H9 (cell line): ENCODE data around the gene CDK15. TPM values are rescaled to one million over a fixed set of nuclear protein-coding genes. Genes with fewer than 3 reads are reported as not detected.

Experiments
- DNase-seq: peaks from one replicate; pipeline ENCODE4 v3.0.0-alpha.2; 2017
- H2AFZ ChIP-seq: one replicate; pipeline ENCODE4 v1.6.1; 2013; ENCODE audit warnings: mild to moderate bottlenecking, low read length, control low read depth, moderate library complexity
- H2AK5ac ChIP-seq: 2 replicates; pipeline ENCODE4 v1.6.1; 2013; ENCODE audit warnings: low read length, control low read depth, mixed read lengths; ENCODE audit not compliant: insufficient read length
- H2BK120ac ChIP-seq: one replicate; pipeline ENCODE4 v1.6.1; 2013; ENCODE audit warnings: low read depth, mild to moderate bottlenecking, low read length, control low read depth, inconsistent platforms; ENCODE audit not compliant: poor library complexity, severe bottlenecking
- H2BK12ac ChIP-seq: 2 replicates; pipeline ENCODE4 v1.6.1; 2013; ENCODE audit warnings: low read length, control low read depth, mixed read lengths, low read depth; ENCODE audit not compliant: insufficient read length
- H2BK15ac ChIP-seq: 2 replicates; pipeline ENCODE4 v1.6.1; 2013; ENCODE audit warnings: low read depth, low read length, control low read depth
- H2BK20ac ChIP-seq: one replicate; pipeline ENCODE4 v1.6.1; 2013; ENCODE audit warnings: low read depth, mild to moderate bottlenecking, low read length, control low read depth, inconsistent platforms; ENCODE audit not compliant: poor library complexity, severe bottlenecking
- H2BK5ac ChIP-seq: 2 replicates; pipeline ENCODE4 v1.6.1; 2013; ENCODE audit warnings: low read length, control low read depth, mixed read lengths; ENCODE audit not compliant: insufficient read length
- H3K14ac ChIP-seq: 2 replicates; pipeline ENCODE4 v1.6.1; 2013; ENCODE audit warnings: low read length, control low read depth; ENCODE audit not compliant: insufficient read depth
- H3K18ac ChIP-seq: 2 replicates; pipeline ENCODE4 v1.6.1; 2013; ENCODE audit warnings: low read depth, mild to moderate bottlenecking, mixed read lengths, low read length, control low read depth; ENCODE audit not compliant: insufficient read length
- H3K23ac ChIP-seq: 2 replicates; pipeline ENCODE4 v1.6.1; 2013; ENCODE audit warnings: low read length, control low read depth, mixed read lengths, low read depth; ENCODE audit not compliant: insufficient read length
- H3K23me2 ChIP-seq: 2 replicates; pipeline ENCODE4 v1.6.1; 2013; ENCODE audit warnings: low read depth, mild to moderate bottlenecking, mixed read lengths, low read length, control low read depth; ENCODE audit not compliant: insufficient read length, poor library complexity, severe bottlenecking
- H3K27ac ChIP-seq: 2 replicates; pipeline ENCODE4 v1.5.1; 2013; ENCODE audit warnings: low read length, control low read depth, mixed read lengths, low read depth; ENCODE audit not compliant: insufficient read length
- H3K27me3 ChIP-seq: 2 replicates; pipeline ENCODE4 v1.6.1; 2013; ENCODE audit warnings: low read length, control low read depth, inconsistent platforms; ENCODE audit not compliant: insufficient read depth
- H3K4ac ChIP-seq: 2 replicates; pipeline ENCODE4 v1.6.1; 2013; ENCODE audit warnings: low read depth, mild to moderate bottlenecking, control low read depth, inconsistent platforms, low read length, moderate library complexity
- H3K4me1 ChIP-seq: 2 replicates; pipeline ENCODE4 v1.6.1; 2013; ENCODE audit warnings: low read length, control low read depth, inconsistent platforms; ENCODE audit not compliant: insufficient read depth
- H3K4me2 ChIP-seq: 2 replicates; pipeline ENCODE4 v1.6.1; 2013; ENCODE audit warnings: low read length, control low read depth, mixed read lengths; ENCODE audit not compliant: insufficient read length, insufficient read depth
- H3K56ac ChIP-seq: 2 replicates; pipeline ENCODE4 v1.6.1; 2013; ENCODE audit warnings: low read depth, mild to moderate bottlenecking, mixed read lengths, low read length, control low read depth; ENCODE audit not compliant: insufficient read length
- H3K79me1 ChIP-seq: 2 replicates; pipeline ENCODE4 v1.6.1; 2013; ENCODE audit warnings: low read depth, mild to moderate bottlenecking, moderate library complexity, low read length, control low read depth, inconsistent platforms; ENCODE audit not compliant: insufficient read depth, poor library complexity, severe bottlenecking
- H3K79me2 ChIP-seq: 2 replicates; pipeline ENCODE4 v1.6.1; 2013; ENCODE audit warnings: low read length, control low read depth, inconsistent platforms; ENCODE audit not compliant: insufficient read depth
- H3K9ac ChIP-seq: 2 replicates; pipeline ENCODE4 v1.6.1; 2013; ENCODE audit warnings: low read length, control low read depth, mixed read lengths; ENCODE audit not compliant: insufficient read length; ENCODE audit errors: extremely low read depth
- H3K9me3 ChIP-seq: one replicate; pipeline ENCODE4 v1.6.1; 2013; ENCODE audit warnings: low read depth, low read length, inconsistent platforms; ENCODE audit not compliant: control insufficient read depth
- H3T11ph ChIP-seq: one replicate; pipeline ENCODE4 v1.6.1; 2013; ENCODE audit warnings: mild to moderate bottlenecking, low read length, control low read depth, inconsistent platforms
- H4K20me1 ChIP-seq: one replicate; pipeline ENCODE4 v1.6.1; 2013; ENCODE audit not compliant: control insufficient read depth, insufficient read length, insufficient read depth
- H4K5ac ChIP-seq: 2 replicates; pipeline ENCODE4 v1.6.1; 2013; ENCODE audit warnings: low read depth, mild to moderate bottlenecking, mixed read lengths, low read length, control low read depth; ENCODE audit not compliant: insufficient read length
- H4K8ac ChIP-seq: replicated peaks from 2 replicates; pipeline ENCODE4 v1.6.1; 2013; ENCODE audit warnings: low read length, control low read depth, mixed read lengths, low read depth; ENCODE audit not compliant: insufficient read length
- H4K91ac ChIP-seq: 2 replicates; pipeline ENCODE4 v1.6.1; 2013; ENCODE audit warnings: low read depth, mild to moderate bottlenecking, moderate library complexity, mixed read lengths, low read length, control low read depth; ENCODE audit not compliant: insufficient read length
- H3K27ac Mint-ChIP-seq, 3 experiments: 2 replicates in 2 of 3; 3 replicates in 1 of 3; pipeline ENCODE4 v1.8.0; 2020 to 2021; ENCODE audit warnings: mixed read lengths in 3 of 3, mild to moderate bottlenecking in 1 of 3, moderate library complexity in 1 of 3
- H3K27me3 Mint-ChIP-seq: 2 replicates; pipeline ENCODE4 v1.8.0; 2021; ENCODE audit warnings: low read depth, mild to moderate bottlenecking, moderate library complexity, mixed read lengths
- H3K36me3 Mint-ChIP-seq, 3 experiments: 2 replicates in 2 of 3; 3 replicates in 1 of 3; pipeline ENCODE4 v1.8.0; 2020 to 2021; ENCODE audit warnings: low read depth in 3 of 3, mixed read lengths in 3 of 3; ENCODE audit not compliant: insufficient read depth in 1 of 3
- H3K4me1 Mint-ChIP-seq, 2 experiments: 2 replicates each; pipeline ENCODE4 v1.8.0; 2020; ENCODE audit warnings: mixed read lengths in 2 of 2
- H3K4me3 Mint-ChIP-seq, 2 experiments: 2 replicates in 1 of 2; 3 replicates in 1 of 2; pipeline ENCODE4 v1.8.0; 2020 to 2021; ENCODE audit warnings: mild to moderate bottlenecking in 2 of 2, mixed read lengths in 2 of 2, moderate library complexity in 1 of 2
- H3K9me3 Mint-ChIP-seq, 2 experiments: 2 replicates in 1 of 2; 3 replicates in 1 of 2; pipeline ENCODE4 v1.8.0; 2020; ENCODE audit warnings: mild to moderate bottlenecking in 2 of 2, mixed read lengths in 2 of 2, moderate library complexity in 1 of 2
- CTCF ChIP-seq: fragments of 200-600 bp; sonication (generic); conservative IDR thresholded peaks from 3 replicates; pipeline ENCODE4 v1.8.0; 2021; ENCODE audit warnings: antibody characterized with exemption, mild to moderate bottlenecking
- WGBS: extraction: QIAGEN DNeasy Blood & Tissue Kit; methylation state at CpG from one replicate; pipeline ENCODE4 v1.1.7; 2013; ENCODE audit warnings: missing lambda C conversion rate, low lambda C conversion rate, mixed read lengths; ENCODE audit not compliant: insufficient read length; ENCODE audit errors: extremely low coverage; 5-methylcytosine and 5-hydroxymethylcytosine counted together
- total RNA-seq: library from RNA; stranded (reverse); gene quantifications from 2 replicates; pipeline ENCODE4 v1.2.1, GENCODE V29; 2021

CDK15 gene
- total RNA-seq, 1 experiment from 2014 or later = not detected

GRCh38 chr2:201785135-201785534, 21.2 kb upstream of the CDK15 start:
- peaks cover 10% of the 10 kb centered on the region for H3K23me2 ChIP-seq
- H3K4me1 Mint-ChIP-seq = peaks cover 7 to 9% of the 10 kb centered on the region in 2 experiments; a peak in 3 of 4 replicates
- no peak overlapping the region for H2BK15ac ChIP-seq
- no peaks in the 10 kb centered on the region for H3K9me3 ChIP-seq
- H3K9me3 Mint-ChIP-seq = no peaks in the 10 kb centered on the region
- no peak overlapping the region for H3K23ac ChIP-seq
- H3K18ac ChIP-seq = no peak overlapping the region
- no peak overlapping the region for H4K5ac ChIP-seq
- no peak overlapping the region for H2BK120ac ChIP-seq
- H3K4me3 Mint-ChIP-seq = no peak overlapping the region
- no peaks in the 10 kb centered on the region for H3K79me2 ChIP-seq
- no peak overlapping the region for H3K27ac ChIP-seq
- H3K36me3 Mint-ChIP-seq = no peaks in the 10 kb centered on the region
- H3K27me3 ChIP-seq = no peaks in the 10 kb centered on the region
- peaks cover 8% of the 10 kb centered on the region; the same call in 1 of the 2 replicates for H3K27me3 Mint-ChIP-seq
- DNase-seq = no peak
- WGBS = no CpG with 5 or more reads among the region's 4 CpGs
- no peak overlapping the region for H2BK12ac ChIP-seq
- H4K20me1 ChIP-seq = no peaks in the 10 kb centered on the region
- H3K4ac ChIP-seq = no peak overlapping the region
- H2BK5ac ChIP-seq = no peak overlapping the region
- no peak overlapping the region for H2AK5ac ChIP-seq
- no peak overlapping the region for H4K91ac ChIP-seq
- H3K27ac Mint-ChIP-seq = no peak overlapping the region
- H2AFZ ChIP-seq = no peak overlapping the region
- H3K4me1 ChIP-seq = peaks cover 2% of the 10 kb centered on the region; the same call in 1 of the 2 replicates
- H2BK20ac ChIP-seq = no peak overlapping the region
- H4K8ac ChIP-seq = no peak overlapping the region
- no peak overlapping the region for H3K9ac ChIP-seq
- H3T11ph ChIP-seq = no peak overlapping the region
- no peak overlapping the region for H3K14ac ChIP-seq
- no peak overlapping the region for H3K4me2 ChIP-seq
- H3K79me1 ChIP-seq = no peaks in the 10 kb centered on the region
- TF ChIP-seq CTCF = no peak
- H3K56ac ChIP-seq = no peak overlapping the region
